IPS DF 4.7 (cell line): Measurements from ENCODE around the gene IL17REL.

Experiments used
- DNase-seq: peaks from one replicate; pipeline ENCODE4 v3.0.0-alpha.2; 2013; ENCODE audit warnings: low spot score; ENCODE audit errors: extremely low read depth

Gene IL17REL

DNA sequence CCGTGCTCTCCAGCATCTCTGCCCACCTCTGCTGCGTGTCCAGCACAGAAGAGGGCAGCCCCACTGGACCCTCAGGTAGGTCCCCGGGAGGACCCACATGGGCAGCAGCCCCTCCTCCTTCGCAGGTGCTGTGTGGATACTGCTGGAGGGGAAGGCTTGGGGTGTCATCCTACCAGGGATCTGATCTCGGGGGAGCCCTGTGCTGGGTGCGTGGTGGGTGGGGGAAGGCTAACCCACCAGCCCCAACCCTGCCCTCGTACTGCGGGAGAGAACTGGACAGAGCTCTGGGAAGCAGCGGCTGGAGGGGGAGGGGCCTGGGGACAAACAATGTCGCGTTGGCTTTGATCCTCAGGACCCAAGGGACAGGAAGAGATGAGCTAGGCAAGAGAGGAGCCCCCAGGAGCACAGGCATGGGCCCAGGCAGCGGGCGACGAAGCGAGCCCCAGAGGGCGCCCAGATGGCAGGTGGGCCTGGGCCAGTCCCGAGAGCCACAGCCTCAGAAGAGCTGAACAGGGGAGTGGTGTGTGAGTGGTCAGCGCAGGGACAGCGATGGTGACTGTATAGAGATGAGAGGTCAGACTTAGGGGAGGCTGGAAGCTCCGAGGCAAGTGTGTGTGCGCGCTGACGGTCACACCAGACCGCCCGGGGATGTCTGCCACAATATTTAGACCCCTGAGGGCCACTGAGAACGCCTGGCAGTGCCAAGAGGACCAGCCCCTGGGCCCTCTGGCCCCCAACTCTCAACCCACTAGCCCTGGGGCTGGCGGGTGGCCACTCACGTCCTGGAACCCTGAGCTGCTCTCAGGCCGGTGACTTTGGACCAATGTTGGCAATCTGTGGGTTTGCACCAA, 53.4 kb downstream of the IL17REL start:
- no peak for DNase-seq

DNA sequence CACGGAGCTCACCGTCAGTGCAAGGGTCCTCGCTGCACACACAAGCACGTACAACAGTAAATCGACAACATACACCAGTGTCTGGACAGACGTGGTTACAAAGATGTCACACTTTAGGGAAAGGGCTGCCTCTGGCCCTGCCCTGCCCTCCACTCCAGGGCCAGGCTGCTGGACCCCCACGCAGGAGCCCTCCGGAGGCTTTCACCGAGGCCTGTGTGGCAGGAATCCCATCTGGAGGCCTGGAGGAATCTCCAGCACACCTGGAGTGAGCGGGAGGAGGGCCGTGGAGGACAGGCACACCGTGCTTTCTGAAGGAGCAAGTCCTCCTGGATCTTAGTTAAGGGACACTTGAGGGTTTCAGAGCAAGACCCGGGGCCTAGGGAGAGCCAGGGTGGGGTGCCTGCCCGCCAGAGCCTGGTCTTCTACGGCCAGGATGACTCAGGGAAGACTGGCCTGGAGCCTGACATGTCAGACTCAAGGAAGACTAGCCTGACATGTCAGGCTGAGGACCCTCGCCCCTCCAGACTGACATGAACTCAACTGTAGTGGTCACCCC, 54.1 kb downstream of the IL17REL start:
- DNase-seq = no peak

DNA sequence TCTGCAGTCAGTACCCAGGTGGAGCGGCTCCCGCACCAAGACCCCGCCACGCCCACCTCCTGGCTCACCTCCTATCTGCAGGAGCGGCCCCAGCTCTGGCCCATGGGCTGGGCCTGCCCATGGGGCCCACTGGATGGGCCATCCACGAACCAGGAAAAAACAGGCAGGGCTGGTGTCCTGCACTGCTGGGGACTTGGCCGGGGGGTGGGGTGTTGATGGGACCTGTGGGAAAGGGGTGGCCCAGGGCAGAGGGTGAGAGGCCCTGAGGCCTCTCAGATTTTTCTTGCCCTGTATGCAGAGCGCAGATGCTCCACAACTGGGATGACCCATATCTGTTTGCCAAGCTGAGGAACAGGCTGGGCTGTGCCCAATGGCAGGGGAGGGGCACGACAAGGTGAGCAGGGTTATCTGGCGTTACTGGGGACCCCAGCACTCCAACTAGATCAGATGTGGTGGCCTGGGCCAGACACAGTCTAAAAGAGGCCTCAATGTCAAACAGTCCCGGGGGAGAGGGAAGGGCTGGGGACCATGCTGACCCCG, 54.7 kb downstream of the IL17REL start:
- DNase-seq = no peak

DNA sequence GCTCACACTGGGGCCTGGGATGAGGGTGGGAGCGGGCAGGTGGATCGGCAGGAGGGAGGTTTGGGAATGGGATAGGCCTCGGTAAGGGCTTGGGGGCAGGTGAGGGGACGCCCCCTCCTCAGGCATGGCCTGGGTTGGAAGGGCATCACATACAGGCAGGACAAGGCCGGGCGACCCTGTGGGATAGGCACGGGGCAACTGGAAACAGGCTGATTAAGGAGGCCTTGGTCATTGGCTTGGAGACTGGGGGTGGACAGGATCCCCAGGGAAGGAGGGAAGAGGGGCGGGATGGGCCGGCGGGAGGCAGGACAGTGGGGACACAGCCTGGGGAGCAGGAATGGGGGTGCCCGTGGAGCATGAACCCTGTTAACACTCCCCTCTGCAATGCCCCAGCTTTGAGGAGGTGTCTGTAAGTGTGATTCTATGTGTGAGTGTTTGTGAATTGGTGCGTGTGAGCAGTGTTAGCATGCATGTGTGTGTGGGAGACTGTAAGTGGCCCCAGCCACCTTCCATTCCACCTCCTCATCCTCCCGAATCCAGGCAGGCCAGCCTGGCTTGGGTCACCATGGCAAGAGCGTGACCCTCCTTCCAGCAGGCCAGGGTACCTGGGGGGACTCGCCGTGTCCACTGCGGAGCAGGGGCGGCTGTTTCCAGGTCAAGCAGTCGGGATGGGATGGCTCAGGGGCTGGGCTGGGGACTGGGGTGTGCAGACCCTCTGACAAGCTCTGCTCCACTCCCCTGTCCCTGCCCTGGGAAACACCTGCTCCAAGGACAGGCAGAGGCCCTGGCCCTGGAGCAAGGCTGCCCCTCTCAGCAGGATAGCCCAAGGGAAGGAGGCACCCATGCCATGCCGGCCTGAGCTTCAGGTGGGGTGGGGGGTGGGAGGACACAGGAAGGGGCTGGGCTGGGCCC, 55.4 kb downstream of the IL17REL start:
- no peak for DNase-seq

DNA sequence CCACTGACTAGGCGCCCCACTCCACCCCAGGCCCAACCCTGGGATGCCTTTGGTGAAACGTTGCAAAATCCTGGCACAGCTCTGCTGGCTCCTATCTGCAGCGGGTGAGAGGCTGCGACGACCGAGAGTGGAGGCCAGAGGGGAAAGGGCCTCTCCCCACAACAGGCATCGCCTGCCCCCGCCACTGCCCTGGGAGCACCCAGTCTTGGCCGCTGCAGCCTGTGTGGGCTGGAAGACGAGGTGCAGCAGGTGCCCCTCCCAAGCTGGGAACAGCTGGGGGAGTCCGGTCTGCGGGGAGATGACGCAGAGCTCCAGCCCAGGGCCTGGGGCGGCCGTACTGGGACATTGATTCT, 56.2 kb downstream of the IL17REL start:
- DNase-seq = no peak

DNA sequence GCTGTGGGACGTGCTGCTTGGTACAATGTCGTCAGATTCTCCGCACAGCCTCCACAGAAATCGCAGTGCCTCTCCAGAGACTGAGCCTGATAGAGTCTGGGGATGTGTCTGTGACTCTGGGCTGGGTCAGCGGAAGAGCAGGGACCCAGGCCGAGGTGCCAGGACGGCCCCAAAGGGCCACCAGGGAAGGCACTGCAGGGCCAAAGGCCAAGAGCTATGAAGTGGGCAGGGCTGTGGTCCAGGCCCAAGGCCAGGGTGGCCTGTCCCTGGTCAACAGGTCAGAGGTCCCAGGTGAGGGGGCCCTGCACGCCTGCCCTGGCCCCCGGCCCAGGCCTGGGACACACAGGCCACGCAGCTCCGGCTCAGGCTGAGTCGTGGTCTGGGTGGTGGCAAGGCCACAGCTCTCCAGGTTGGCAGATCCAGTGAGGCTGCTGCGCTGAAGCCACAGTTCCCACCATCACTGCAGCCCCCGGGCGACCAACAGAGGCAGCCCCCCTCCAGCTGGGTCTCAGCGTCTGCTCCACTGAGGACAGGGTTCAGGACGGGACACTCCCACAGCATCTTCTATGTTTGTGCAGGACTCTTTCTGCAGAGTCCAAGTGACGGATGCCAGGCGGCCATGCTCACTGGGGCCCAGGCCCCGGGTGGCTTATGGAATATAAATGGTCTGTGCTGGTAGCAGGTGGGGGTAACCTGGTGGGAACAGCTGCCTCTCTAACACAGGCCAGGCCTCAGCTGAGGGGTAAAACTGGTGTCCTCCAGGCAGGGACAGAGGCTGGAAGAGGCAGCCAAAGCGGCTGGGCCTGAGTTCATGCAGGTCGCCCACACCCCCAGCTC, 56.8 kb downstream of the IL17REL start:
- DNase-seq = no peak

DNA sequence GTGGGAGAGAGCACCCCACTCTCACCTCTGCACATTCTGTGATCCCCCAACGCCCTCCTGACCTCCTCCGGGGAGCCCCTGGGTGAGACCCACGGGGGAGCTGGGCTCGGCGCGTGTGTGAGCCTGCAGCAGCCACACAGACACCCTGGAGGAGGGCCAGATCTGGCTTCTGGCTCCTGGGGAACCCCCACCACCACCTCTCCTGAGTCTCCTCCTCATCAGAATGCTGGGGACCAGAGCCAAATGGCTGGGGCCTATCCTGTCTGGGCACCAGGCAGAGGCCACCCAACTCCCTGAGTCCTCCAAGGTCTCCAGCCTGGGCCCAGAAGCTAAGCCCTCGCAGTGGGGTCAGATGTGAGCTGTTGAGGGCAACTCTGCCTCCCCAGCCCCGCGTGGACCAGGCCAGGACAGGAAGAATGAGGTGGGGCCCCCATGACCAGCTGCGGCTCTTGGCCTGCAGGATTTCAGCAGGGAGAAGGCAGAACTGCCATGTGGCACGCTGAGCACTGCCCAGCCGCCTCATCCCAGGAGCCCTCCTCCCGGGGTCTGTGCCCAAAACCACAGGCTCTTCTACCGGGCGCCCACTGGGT, 57.5 kb downstream of the IL17REL start:
- DNase-seq = no peak

DNA sequence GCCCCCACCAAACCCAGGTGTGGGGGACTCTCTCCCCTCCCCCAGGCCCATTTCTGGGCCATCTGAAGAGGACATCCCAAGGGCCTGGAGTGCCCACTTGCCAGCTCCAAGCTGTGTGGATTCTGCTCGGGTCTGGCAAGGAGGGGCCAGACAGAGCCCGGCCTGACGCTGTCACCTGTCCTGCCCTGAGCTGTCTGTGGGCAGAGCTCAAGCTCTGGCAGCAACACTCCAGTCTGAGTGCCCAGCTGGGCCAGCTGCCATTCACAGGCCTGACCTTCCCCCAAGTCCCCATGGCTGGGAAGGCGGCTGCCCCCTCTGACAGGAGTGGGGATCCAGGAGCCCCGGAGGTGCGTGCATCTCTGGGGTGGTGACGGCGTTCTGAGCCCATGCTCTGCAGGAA, 58.2 kb downstream of the IL17REL start:
- no peak for DNase-seq

DNA sequence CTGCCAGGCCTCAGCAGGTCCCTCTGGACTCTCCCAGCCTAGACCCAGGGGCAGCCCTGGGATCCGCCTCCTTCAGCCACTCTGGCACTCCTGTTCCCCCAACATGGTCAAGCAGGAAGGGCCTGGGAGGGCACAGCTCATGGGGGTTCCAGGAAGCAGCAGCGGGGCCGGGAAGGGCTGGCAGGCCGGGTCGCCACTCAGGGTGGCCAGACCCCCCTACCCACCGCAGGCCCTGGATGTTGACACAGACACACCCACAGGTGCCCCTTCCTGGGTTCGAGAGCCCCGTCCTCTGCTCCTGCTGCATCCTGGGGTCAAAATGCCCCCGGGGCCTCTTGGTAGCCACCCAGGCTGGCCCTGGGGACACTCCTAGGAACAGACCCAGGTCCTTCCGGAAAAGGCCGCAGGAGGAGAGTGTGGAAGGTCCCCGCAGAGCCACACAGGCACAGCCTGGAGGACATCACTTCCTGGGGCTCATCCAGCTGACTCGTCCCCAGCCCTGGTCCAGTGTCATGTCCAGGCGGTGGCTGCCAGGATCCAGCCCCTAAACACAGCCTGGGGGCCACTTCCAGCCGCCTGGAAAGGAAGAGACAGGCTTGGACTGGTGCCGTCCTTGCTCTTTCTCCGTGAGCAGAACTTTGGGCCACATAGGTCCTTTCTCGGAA, 58.8 kb downstream of the IL17REL start:
- DNase-seq = no peak

DNA sequence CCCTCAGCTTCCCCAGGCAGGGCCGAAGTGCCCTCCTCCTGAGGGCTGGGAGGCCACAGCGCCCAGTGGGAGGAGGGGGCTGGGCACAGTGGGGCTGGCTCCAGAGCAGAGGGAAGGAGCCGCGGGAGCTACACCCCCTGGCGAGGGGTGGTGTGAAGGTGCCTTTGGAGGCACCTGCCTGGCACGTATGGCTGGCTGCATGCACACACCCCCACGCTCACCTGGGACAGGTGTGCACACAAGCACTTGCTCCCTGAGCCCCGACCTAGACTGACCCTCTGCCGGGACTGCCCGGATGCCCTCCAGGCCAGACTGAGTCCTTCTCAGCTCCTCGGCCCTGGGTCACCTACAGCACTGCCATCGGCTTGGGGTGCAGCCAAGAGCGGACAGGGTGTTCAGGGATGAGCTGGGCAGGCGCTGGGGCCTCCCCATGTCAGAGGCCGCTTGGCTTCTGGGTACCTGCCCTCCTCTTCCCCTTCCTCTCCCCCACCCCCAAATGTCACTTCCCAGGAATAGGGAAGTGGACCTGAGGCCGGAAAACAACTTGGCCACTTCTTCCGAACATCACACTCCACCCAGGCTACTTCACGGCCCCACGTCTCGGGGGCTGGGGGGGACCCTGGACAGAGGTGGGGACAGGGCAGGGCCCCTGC, 59.4 kb downstream of the IL17REL start:
- no peak for DNase-seq

DNA sequence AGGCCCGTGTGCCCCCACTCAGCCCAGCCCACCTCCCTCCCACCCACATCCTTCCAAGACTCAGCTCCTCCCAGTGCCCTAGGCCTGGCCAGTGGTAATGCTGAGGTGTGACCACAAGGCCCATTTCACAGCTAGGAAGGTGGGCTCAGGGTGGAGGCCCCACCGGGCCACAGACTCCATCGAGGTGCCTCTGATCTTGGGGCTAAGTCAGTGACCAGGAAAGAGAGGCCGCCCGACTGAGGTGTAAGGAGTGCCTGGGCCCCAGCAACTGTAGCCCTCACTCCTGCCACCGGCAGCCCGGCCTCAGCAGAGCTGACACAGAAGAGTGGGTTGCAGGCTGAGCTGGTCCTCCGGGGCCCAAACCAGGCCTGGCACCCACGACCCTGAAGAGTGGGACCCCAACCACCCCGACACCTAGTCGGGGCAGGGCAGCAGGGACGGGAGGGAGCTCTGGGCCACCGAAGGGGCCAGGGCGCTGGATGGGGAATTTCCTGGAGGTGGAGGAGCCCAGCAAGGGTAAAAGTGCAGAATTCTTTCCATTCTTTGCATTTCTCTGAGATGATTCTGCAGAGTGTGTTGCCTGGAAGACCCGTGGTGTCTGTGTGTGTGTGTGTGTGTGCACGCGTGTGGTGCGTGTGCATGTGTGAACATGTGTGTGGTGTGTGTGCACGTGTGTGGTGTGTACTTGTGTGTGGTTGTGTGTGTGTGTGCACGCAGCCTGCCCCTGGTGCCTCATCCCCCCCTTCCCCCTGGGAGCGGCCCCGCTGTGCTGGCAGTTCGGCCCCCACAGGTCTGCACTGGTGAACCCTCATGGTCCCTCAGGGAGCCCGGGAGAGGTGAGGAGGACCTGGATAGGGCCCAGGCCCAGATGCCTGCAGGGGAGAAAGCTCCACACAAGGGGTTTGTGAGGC, 60.3 kb downstream of the IL17REL start:
- no peak for DNase-seq

DNA sequence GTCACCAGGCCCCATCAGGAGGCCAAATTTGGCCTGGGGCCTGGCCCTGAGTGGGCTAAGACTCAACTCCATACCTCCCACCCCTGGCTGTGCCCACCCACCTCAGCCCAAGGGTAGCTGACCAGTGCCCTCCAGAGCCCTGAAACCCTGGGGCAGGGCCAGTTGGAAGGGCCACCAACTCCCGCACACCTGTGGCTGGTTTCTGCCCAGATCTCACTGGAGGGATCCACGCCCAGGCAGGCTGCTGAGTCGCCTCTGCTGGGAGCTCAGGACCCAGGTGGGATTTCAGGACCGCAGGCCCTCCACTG, 60.9 kb downstream of the IL17REL start:
- no peak for DNase-seq

DNA sequence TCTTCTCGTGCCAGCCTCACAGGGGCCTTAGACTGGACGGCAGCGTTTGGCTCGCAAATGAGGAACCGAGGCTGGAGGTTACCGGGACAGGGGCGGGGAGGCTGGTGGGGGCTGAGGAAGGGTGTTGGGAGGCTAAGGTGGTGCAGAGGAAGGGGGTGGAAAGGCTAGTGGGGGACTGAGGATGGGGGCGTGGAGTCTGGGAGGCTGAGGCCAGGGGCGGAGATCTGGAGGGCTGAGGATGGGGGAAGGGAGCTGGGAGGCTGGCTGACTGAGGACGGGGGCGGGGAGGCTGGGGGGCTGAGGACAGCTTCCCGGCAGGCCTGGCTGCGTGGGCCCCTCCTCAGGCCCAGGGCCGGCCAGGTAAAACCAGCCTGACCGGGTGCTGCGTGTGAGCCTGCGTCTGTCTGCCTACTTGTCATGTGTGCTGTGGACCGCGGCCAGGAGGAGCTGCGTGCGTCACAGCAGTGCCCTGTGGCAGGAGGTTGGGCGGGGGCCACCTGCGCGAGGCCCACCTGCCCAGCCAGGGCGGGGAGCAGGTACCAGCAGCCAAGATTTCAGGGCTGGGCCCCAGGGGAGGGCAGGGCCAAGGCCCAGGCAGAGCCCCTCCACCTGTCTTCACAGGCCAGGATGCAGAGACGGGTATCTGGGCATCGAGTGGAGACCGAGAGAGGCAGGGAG, 61.4 kb downstream of the IL17REL start:
- DNase-seq = no peak

DNA sequence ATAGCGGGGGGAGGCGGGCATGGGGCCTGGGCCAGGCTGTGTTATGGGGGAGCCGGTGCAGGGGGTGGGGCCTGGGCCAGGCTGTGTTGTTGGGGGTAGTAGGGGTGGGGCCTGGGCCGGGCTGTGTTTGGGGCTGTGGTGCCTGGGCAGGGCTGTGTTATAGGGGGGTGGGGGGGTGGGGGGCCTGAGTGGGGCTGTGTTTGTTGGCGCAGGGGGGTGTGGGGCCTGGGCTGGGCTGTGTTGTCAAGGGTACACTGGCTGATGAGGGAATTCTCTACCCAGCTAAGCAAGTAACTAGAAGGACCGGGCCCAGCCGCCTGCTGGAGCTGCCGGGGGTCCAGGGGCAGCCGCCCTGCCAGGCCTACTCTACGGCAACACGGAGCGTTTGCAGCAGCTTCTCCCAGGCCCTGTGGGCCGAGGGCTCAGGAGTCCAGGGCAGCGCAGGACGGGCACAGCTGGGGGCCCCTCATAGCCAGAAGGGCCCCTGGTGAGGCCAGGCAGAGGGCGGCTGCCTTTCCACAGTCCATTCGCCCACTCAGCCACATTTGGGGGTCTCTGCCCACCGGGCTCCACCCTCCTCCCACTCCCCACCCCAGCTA, 62.1 kb downstream of the IL17REL start:
- DNase-seq = no peak

DNA sequence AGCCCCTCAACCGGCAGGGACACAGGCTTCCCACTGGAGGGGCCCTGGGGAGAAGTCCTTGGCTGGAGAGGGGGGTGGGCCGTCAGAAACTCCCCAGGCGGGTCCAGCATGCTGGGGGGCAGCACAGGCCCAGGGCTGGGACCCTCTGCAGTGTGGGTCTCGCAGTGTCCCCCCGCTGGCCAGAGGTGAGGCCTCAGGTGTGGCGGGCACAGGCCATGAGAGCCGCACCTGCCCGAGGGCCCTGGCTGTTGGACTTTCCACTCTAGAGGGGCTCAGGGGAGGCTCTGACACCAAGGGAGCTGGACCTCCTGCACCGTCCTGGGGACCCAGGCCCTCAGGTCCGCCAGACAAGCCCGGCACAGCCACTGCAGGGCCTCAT, 62.7 kb downstream of the IL17REL start:
- DNase-seq = no peak

DNA sequence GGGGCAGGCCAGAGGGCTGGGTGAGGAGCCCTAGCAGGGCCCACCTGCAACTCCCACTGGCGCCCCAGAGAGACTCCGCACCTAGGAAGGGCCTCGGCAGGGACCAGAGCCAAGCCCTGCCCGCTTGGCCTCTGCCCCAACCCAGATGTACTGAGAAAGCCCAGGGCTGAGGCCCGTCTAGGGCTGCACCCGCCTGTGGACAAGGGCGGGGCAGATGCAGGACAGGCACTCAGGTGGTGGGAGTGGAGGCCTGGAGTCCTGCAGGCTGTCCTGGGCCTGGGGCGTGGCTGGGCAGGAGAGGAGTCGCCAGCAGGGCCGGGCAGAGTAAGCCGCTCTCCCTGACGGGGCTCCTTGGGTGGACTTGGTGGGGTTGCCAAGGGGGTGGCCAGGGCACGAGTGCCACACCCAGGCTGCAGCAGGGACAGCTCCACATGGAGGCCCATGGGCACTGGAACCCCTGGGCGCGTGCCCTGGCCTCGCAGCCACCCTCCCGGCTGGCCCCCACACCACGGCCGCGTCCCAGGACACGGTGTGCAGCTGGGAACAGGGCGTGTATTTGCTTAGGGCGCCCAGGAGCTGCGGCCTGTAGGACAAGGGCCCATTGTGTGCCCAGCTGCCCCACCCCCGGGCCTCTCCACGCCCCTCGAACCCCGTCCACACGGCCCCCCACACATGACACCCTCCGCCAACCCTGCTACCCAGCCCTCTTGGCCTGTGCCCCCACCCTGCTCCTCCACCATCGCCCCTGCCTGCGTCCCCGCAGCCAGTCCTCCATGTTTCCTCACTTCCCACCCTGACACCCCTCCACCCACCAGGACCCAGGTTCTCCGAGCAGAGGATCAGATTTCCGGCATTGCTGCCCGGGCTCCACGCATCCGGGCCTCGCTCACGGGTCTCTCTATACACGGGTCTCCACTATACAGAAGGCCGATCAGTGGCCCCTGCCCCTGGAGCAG, 63.3 kb downstream of the IL17REL start:
- no peak for DNase-seq
